ENCODE results near the gene ZGPAT.
A peak's percentile ranks its signal among the peaks of the same experiment; 100 is the strongest.

GRCh38 chr20:63682384-63683139 lies 25.3 kb upstream of the ZGPAT start:
- TF ChIP-seq CTCF (IDR thresholded peaks at IDR 0.05) (no peak), POLR2AphosphoS5 (IDR thresholded peaks at IDR 0.05; ENCODE audit: low read depth, low read length) (peak; percentile 61; the same call in 1 of the 2 replicates), SIN3A (IDR thresholded peaks at IDR 0.05; ENCODE audit: borderline replicate concordance, insufficient read depth, low read depth, low read length) (no peak)

All from Panc1 (cell line).